Measurements from ENCODE around the gene MED20.

MED20 gene, protein sequence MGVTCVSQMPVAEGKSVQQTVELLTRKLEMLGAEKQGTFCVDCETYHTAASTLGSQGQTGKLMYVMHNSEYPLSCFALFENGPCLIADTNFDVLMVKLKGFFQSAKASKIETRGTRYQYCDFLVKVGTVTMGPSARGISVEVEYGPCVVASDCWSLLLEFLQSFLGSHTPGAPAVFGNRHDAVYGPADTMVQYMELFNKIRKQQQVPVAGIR

DNA sequence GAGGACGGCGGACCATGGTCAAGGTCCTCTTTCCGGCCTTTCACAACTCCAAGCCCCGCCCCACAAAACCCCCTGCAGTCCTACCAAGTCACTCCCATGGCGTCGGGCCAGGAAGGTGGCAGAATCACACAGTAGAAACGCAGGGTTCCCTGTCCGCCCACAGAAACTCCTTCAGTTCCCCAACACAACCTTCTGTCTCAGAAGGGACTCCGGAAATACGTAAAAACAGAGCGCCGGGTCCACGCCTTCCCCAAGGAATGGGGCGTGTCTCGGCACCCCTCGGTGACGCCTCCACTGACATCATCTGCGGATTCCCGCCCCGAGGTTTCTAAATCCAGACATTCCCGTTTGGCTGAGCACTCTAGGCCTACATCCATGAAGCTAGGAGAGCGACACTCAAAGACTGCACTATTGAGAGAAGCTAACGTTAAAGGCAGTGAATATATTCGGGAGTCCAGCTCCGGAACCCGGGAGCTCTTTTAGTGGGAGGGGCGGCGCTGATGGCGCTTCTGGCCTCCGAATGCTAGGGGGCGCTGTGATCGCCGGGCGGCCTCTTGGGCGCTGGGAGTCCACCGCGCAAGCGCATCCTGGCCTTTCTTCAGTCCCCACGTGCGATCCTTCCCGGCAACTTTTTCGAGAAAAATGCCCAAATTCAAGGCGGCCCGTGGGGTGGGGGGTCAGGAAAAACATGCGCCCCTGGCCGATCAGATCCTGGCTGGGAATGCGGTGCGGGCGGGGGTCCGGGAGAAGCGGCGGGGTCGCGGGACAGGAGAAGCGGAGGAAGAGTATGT lies at the start of gene MED20, which contains the start of gene BYSL:
Gene MED20 (minus strand): TSS at position 219 of the 791 bp plus-strand sequence. CDS start 121 bp downstream, at position 98.
Gene BYSL (plus strand): TSS at position 579 of the 791 bp plus-strand sequence. CDS start 64 bp downstream, at position 643.
- peaks cover 3% of the 10 kb centered on the region; the same call in 1 of the 2 replicates for H3K36me3 ChIP-seq (ENCODE audit: insufficient read depth, low read length)
- peak within 1 kb of the TSS; percentile 98 for H3K9ac ChIP-seq (ENCODE audit: low read depth, low read length)
- peaks cover 17% of the 10 kb centered on the region for H3K4me1 ChIP-seq (ENCODE audit: insufficient read depth, low read length)
- H3K9me3 ChIP-seq (ENCODE audit: control insufficient read depth, insufficient read depth, low read length): no peaks in the 10 kb centered on the region

DNA sequence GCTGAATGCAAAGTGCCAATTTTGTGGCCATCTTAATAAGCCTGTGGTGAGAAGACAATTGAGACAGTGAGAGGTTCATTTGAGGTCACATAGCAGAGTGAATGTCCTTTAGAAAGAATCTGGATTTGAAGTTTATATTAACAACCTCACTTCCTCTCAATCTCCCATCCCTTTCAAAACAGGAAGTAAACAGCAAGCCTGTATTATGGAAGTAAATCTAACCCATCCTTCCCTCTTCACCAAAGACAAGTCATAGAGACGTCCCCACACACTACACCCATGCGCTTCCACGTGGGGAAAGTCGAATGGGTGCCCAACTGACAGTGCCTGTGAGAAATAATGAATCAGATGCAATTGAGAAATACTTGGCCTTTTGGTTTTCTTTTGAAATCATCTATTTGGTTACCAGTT lies 49.5 kb upstream of the MED20 start:
- Histone ChIP-seq H3K36me3 (ENCODE audit: insufficient read depth, low read length) (no peaks in the 10 kb centered on the region), H3K9me3 (ENCODE audit: control insufficient read depth, insufficient read depth, low read length) (no peaks in the 10 kb centered on the region), H3K4me1 (ENCODE audit: insufficient read depth, low read length) (peaks cover 25% of the 10 kb centered on the region), H3K9ac (ENCODE audit: low read depth, low read length) (no peak overlapping the region)

- Histone ChIP-seq H3K36me3 (ENCODE audit: insufficient read depth, low read length) (no peaks in the 10 kb centered on the region), H3K4me1 (ENCODE audit: insufficient read depth, low read length) (peaks cover 40% of the 10 kb centered on the region), H3K9me3 (ENCODE audit: control insufficient read depth, insufficient read depth, low read length) (no peaks in the 10 kb centered on the region), H3K9ac (ENCODE audit: low read depth, low read length) (peak overlapping the region; percentile 28)
Measured at GRCh38 chr6:41967312-41968287, 46.7 kb upstream of the MED20 start.

DNA sequence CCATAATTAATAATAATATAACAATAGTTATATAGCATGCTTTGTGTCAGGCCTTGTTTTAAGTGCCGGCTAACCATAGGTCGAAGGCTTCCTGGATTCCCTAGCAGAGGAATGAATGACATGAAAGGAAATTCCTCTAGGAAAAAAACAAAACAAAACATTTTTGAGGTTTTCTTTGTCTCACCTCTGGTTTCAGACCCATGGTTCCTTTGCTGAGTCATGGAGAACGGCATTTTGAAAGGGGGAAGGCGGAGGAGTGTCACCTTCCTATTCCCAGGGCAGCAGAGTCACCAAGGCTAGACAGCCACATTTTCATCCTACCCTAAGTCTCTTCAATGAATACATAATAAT lies 46.0 kb upstream of the MED20 start:
- peak overlapping the region; percentile 28; the same call in 1 of the 2 replicates for H3K9ac ChIP-seq (ENCODE audit: low read depth, low read length)

GRCh38 chr6:41966214-41966920 lies 45.4 kb upstream of the MED20 start:
- H3K4me1 ChIP-seq (ENCODE audit: insufficient read depth, low read length): peaks cover 40% of the 10 kb centered on the region
- no peaks in the 10 kb centered on the region for H3K9me3 ChIP-seq (ENCODE audit: control insufficient read depth, insufficient read depth, low read length)
- peak overlapping the region; percentile 10; the same call in 1 of the 2 replicates for H3K9ac ChIP-seq (ENCODE audit: low read depth, low read length)
- no peaks in the 10 kb centered on the region for H3K36me3 ChIP-seq (ENCODE audit: insufficient read depth, low read length)

More for the DNA sequence above, 46.0 kb upstream of the MED20 start:
- Histone ChIP-seq H3K9me3 (ENCODE audit: control insufficient read depth, insufficient read depth, low read length) (no peaks in the 10 kb centered on the region), H3K36me3 (ENCODE audit: insufficient read depth, low read length) (no peaks in the 10 kb centered on the region), H3K4me1 (ENCODE audit: insufficient read depth, low read length) (peaks cover 40% of the 10 kb centered on the region)

GRCh38 chr6:41965429-41966213 lies 44.7 kb upstream of the MED20 start:
- H3K36me3 ChIP-seq (ENCODE audit: insufficient read depth, low read length): no peaks in the 10 kb centered on the region
- peak overlapping the region; percentile 17; the same call in 1 of the 2 replicates for H3K9ac ChIP-seq (ENCODE audit: low read depth, low read length)
- peaks cover 39% of the 10 kb centered on the region for H3K4me1 ChIP-seq (ENCODE audit: insufficient read depth, low read length)
- H3K9me3 ChIP-seq (ENCODE audit: control insufficient read depth, insufficient read depth, low read length): no peaks in the 10 kb centered on the region

DNA sequence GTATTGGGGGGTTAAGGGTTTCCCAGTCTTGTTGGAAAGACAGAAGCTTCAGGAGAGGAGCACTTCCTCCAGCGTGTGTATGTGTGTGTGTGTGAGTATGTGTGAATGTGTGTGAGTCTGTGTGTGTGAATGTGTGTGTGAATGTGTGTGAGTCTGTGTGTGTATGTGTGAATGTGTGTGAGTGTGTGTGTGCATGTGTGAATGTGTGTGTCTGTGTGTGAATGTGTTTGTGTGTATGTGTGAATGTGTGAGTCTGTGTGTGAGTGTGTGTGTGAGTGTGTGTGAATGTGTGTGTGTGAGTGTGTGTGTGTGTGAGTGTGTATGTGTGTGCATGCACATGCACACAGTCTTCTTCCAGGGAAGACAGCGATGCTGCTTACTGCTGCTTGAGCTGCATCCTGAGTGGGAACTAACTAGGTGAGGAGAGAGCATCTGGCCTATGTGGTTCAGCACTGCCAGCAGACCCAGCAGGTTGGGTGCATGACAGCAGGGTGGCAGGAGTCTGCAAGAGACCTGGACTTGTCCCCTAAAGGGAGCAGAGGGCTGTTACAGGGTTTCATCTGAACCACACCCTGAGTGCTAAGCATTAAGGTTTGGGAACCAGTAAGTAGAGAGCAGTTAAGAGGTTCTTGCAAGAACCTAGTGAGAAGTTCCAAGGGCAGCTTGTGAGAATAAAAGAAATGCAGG lies 43.4 kb upstream of the MED20 start:
- Histone ChIP-seq H3K9ac (ENCODE audit: low read depth, low read length) (no peak overlapping the region), H3K9me3 (ENCODE audit: control insufficient read depth, insufficient read depth, low read length) (no peaks in the 10 kb centered on the region), H3K4me1 (ENCODE audit: insufficient read depth, low read length) (peaks cover 35% of the 10 kb centered on the region), H3K36me3 (ENCODE audit: insufficient read depth, low read length) (no peaks in the 10 kb centered on the region)

- Histone ChIP-seq H3K36me3 (ENCODE audit: insufficient read depth, low read length) (no peaks in the 10 kb centered on the region), H3K9ac (ENCODE audit: low read depth, low read length) (no peak overlapping the region), H3K4me1 (ENCODE audit: insufficient read depth, low read length) (peaks cover 35% of the 10 kb centered on the region), H3K9me3 (ENCODE audit: control insufficient read depth, insufficient read depth, low read length) (no peaks in the 10 kb centered on the region)
Measured at GRCh38 chr6:41963371-41963770, 42.4 kb upstream of the MED20 start.

DNA sequence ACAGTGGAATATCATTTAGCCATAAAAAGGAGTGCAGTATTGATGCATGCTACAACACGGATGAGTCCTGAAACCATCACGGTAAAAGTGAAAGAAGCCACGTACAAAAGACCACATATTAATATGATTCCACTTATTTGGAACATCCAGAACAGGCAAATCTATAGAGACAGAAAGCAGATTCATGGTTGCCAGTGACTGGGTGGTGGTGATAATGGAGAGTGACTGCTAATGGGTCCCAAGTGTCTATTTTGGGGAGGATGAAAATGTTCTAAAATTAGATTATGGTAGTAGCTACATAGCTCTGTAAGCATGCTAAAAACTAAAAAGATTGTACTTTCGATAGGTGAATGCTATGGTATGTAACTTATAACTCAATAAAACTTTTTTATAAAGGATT lies 39.1 kb upstream of the MED20 start:
- Histone ChIP-seq H3K9ac (ENCODE audit: low read depth, low read length) (no peak overlapping the region), H3K36me3 (ENCODE audit: insufficient read depth, low read length) (no peaks in the 10 kb centered on the region), H3K9me3 (ENCODE audit: control insufficient read depth, insufficient read depth, low read length) (no peaks in the 10 kb centered on the region), H3K4me1 (ENCODE audit: insufficient read depth, low read length) (peaks cover 12% of the 10 kb centered on the region)

DNA sequence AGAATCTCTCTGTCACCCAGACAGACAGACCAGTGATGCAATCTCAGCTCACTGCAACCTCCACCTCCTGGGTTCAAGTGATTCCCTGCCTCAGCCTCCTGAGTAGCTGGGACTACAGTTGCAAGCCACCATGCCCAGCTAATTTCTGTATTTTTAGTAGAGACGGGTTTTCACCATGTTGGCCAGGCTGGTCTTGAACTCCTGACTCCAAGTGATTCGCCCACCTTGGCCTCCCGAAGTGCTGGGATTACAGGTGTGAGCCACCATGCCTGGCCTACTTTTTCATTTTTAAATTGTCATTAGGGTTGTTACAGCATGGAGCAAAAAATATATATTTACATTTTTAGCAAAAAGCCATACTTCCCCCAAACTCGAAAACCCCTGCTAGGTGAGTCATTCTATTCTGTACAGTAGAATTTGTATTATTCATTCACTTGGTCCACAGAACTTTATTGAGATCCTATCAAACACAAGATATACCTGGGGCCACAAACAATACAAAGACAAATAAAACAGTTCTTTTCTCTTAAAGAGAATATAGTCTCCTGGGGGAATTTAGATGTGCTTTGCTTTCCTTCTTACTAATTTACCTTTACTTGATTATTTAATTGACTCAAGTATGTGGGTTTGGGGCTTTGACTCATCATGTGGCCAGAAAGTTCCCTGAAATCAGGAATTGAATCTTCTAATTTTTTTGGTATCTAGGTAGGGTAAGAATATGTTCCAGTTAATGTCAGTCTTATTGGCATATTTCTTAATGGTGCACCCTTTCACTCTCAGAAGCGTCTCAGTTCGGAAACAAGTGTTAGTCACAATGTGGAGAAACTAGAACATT lies 37.3 kb upstream of the MED20 start:
- H3K36me3 ChIP-seq (ENCODE audit: insufficient read depth, low read length): no peaks in the 10 kb centered on the region
- H3K9ac ChIP-seq (ENCODE audit: low read depth, low read length): no peak overlapping the region
- H3K4me1 ChIP-seq (ENCODE audit: insufficient read depth, low read length): no peaks in the 10 kb centered on the region
- H3K9me3 ChIP-seq (ENCODE audit: control insufficient read depth, insufficient read depth, low read length): no peaks in the 10 kb centered on the region

- Histone ChIP-seq H3K9me3 (ENCODE audit: control insufficient read depth, insufficient read depth, low read length) (no peaks in the 10 kb centered on the region), H3K36me3 (ENCODE audit: insufficient read depth, low read length) (no peaks in the 10 kb centered on the region), H3K9ac (ENCODE audit: low read depth, low read length) (no peak overlapping the region), H3K4me1 (ENCODE audit: insufficient read depth, low read length) (no peaks in the 10 kb centered on the region)
Measured at GRCh38 chr6:41957117-41957516, 36.2 kb upstream of the MED20 start.

GRCh38 chr6:41955412-41955811 lies 34.5 kb upstream of the MED20 start:
- H3K36me3 ChIP-seq (ENCODE audit: insufficient read depth, low read length): no peaks in the 10 kb centered on the region
- H3K4me1 ChIP-seq (ENCODE audit: insufficient read depth, low read length): no peaks in the 10 kb centered on the region
- no peaks in the 10 kb centered on the region for H3K9me3 ChIP-seq (ENCODE audit: control insufficient read depth, insufficient read depth, low read length)
- H3K9ac ChIP-seq (ENCODE audit: low read depth, low read length): no peak overlapping the region
